ENCODE measurements around the gene AEN. TPM values are rescaled to one million over a fixed set of nuclear protein-coding genes. Genes with fewer than 3 reads are reported as not detected.

AEN gene
- total RNA-seq, 1 donor from 2014 or later: 31.5 TPM

- H3K4me1 Mint-ChIP-seq (ENCODE audit: unreplicated experiment): peaks cover 15% of the 10 kb centered on the region
- DNase-seq (ENCODE audit: low spot score): no peak
- H3K4me3 Mint-ChIP-seq (ENCODE audit: unreplicated experiment): no peak overlapping the region
- TF ChIP-seq CTCF (IDR thresholded peaks at IDR 0.05; ENCODE audit: unreplicated experiment): no peak
- H3K36me3 Mint-ChIP-seq (ENCODE audit: low read depth, unreplicated experiment): peaks cover 3% of the 10 kb centered on the region
- H3K27me3 Mint-ChIP-seq (ENCODE audit: unreplicated experiment): peaks cover 3% of the 10 kb centered on the region
- H3K27ac Mint-ChIP-seq (ENCODE audit: unreplicated experiment): no peak overlapping the region
- no peaks in the 10 kb centered on the region for H3K9me3 Mint-ChIP-seq (ENCODE audit: unreplicated experiment)
Observed at GRCh38 chr15:88649753-88650551, 28.8 kb downstream of the AEN start.

- TF ChIP-seq CTCF (IDR thresholded peaks at IDR 0.05; ENCODE audit: unreplicated experiment): no peak
- H3K27me3 Mint-ChIP-seq (ENCODE audit: unreplicated experiment): peaks cover 3% of the 10 kb centered on the region
- H3K36me3 Mint-ChIP-seq (ENCODE audit: low read depth, unreplicated experiment): peaks cover 3% of the 10 kb centered on the region
- H3K4me3 Mint-ChIP-seq (ENCODE audit: unreplicated experiment): no peak overlapping the region
- no peaks in the 10 kb centered on the region for H3K9me3 Mint-ChIP-seq (ENCODE audit: unreplicated experiment)
- no peak for DNase-seq (ENCODE audit: low spot score)
- no peak overlapping the region for H3K27ac Mint-ChIP-seq (ENCODE audit: unreplicated experiment)
- peaks cover 15% of the 10 kb centered on the region for H3K4me1 Mint-ChIP-seq (ENCODE audit: unreplicated experiment)
Observed at GRCh38 chr15:88650556-88650955, 29.4 kb downstream of the AEN start.

GRCh38 chr15:88651136-88651732 lies 30.1 kb downstream of the AEN start:
- no peak for TF ChIP-seq CTCF (IDR thresholded peaks at IDR 0.05; ENCODE audit: unreplicated experiment)
- no peak for DNase-seq (ENCODE audit: low spot score)
- no peak overlapping the region for H3K27ac Mint-ChIP-seq (ENCODE audit: unreplicated experiment)
- no peaks in the 10 kb centered on the region for H3K9me3 Mint-ChIP-seq (ENCODE audit: unreplicated experiment)
- H3K36me3 Mint-ChIP-seq (ENCODE audit: low read depth, unreplicated experiment): peaks cover 3% of the 10 kb centered on the region
- H3K27me3 Mint-ChIP-seq (ENCODE audit: unreplicated experiment): peaks cover 3% of the 10 kb centered on the region
- H3K4me3 Mint-ChIP-seq (ENCODE audit: unreplicated experiment): no peak overlapping the region
- peaks cover 15% of the 10 kb centered on the region for H3K4me1 Mint-ChIP-seq (ENCODE audit: unreplicated experiment)

- Mint-ChIP-seq H3K27me3 (ENCODE audit: unreplicated experiment) (peaks cover 3% of the 10 kb centered on the region), H3K4me1 (ENCODE audit: unreplicated experiment) (peaks cover 15% of the 10 kb centered on the region), H3K9me3 (ENCODE audit: unreplicated experiment) (no peaks in the 10 kb centered on the region), H3K4me3 (ENCODE audit: unreplicated experiment) (no peak overlapping the region), H3K27ac (ENCODE audit: unreplicated experiment) (no peak overlapping the region), H3K36me3 (ENCODE audit: low read depth, unreplicated experiment) (peaks cover 3% of the 10 kb centered on the region)
- no peak for DNase-seq (ENCODE audit: low spot score)
- TF ChIP-seq CTCF (IDR thresholded peaks at IDR 0.05; ENCODE audit: unreplicated experiment): no peak
Observed at GRCh38 chr15:88651971-88652370, 30.8 kb downstream of the AEN start.

All from endothelial cell (in vitro differentiated cells).